ENCODE results near the gene CRLF1. TPM values are rescaled to one million over a fixed set of nuclear protein-coding genes. Genes with fewer than 3 reads are reported as not detected.

CRLF1 gene
- total RNA-seq, 1 donor from 2014 or later: 20.0 TPM

DNA sequence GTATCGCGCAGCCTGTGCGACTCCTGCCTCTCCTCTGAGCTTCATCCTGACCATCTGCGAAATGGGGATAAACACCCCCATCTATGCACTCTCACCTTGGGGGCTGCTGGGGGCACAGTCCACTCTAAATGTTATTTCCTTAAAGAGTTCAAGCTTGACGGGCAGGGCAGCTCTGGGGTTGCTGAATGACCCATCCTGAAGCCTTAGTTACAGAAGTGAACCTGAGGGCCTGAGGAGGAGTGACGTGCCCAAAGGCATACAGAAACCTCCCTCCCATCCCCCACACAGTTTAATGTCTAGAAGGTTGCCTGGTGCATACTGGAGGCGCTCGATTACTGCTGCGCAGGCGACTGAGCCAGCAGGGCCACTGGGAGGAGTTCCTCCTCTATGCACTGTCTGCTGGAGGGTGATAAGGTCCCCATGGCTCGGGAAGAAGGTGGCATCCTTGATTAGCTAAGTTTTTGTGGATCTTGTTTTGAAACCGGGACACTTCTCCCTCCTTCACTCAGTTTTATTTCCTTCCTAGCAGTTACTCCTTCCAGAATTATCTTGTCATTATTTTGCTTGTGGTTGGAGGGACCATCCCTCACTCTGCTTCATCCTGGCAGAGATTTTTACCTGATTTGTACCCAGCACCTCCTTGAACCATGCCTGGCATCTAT lies 62.7 kb downstream of the CRLF1 start:
- Histone ChIP-seq H3K9me3 (replicated peaks) (no peaks in the 10 kb centered on the region), H3K4me3 (peak overlapping the region; percentile 73), H3K36me3 (peaks cover 27% of the 10 kb centered on the region), H3K27ac (replicated peaks) (peak overlapping the region; percentile 92), H3K4me1 (peaks cover 19% of the 10 kb centered on the region), H3K27me3 (ENCODE audit: low read depth) (no peaks in the 10 kb centered on the region)
- no peak for DNase-seq
- intact Hi-C loops (cut with micrococcal nuclease): no loop called here
- TF ChIP-seq, protein P1, sequence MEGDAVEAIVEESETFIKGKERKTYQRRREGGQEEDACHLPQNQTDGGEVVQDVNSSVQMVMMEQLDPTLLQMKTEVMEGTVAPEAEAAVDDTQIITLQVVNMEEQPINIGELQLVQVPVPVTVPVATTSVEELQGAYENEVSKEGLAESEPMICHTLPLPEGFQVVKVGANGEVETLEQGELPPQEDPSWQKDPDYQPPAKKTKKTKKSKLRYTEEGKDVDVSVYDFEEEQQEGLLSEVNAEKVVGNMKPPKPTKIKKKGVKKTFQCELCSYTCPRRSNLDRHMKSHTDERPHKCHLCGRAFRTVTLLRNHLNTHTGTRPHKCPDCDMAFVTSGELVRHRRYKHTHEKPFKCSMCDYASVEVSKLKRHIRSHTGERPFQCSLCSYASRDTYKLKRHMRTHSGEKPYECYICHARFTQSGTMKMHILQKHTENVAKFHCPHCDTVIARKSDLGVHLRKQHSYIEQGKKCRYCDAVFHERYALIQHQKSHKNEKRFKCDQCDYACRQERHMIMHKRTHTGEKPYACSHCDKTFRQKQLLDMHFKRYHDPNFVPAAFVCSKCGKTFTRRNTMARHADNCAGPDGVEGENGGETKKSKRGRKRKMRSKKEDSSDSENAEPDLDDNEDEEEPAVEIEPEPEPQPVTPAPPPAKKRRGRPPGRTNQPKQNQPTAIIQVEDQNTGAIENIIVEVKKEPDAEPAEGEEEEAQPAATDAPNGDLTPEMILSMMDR (IDR thresholded peaks at IDR 0.05; ENCODE audit: borderline replicate concordance): no peak

Other genes with a start within 250 kb of the CRLF1 start
- gene GDF15, start 220.6 kb downstream of the CRLF1 start, total RNA-seq: 0.33 TPM
- gene LRRC25, start 209.2 kb downstream of the CRLF1 start, total RNA-seq: 2.4 TPM
- 30.8 TPM for gene SSBP4, start 187.4 kb downstream of the CRLF1 start, total RNA-seq
- 24.1 TPM for gene ISYNA1, start 168.7 kb downstream of the CRLF1 start, total RNA-seq
- gene ELL, start 84.7 kb downstream of the CRLF1 start, total RNA-seq: 7.9 TPM
- 153 TPM for gene FKBP8, start 63.2 kb downstream of the CRLF1 start, total RNA-seq
- gene KXD1, start 48.9 kb downstream of the CRLF1 start, total RNA-seq: 52.0 TPM
- 643 TPM for gene UBA52, start 34.9 kb downstream of the CRLF1 start, total RNA-seq
- gene REX1BD, start 18.0 kb downstream of the CRLF1 start, total RNA-seq: 76.6 TPM
- 1.5 TPM for gene TMEM59L, start 6.1 kb upstream of the CRLF1 start, total RNA-seq
- gene KLHL26, start 30.2 kb upstream of the CRLF1 start, total RNA-seq: 6.2 TPM
- 9.7 TPM for gene CRTC1, start 76.9 kb upstream of the CRLF1 start, total RNA-seq
- gene COMP, start 184.5 kb upstream of the CRLF1 start, total RNA-seq: 1.2 TPM
- gene UPF1, start 225.2 kb upstream of the CRLF1 start, total RNA-seq: 32.3 TPM